ENCODE data around the gene L2HGDH. TPM values are rescaled to one million over a fixed set of nuclear protein-coding genes. Genes with fewer than 3 reads are reported as not detected.

The L2HGDH gene
- total RNA-seq, result 1 to 10 TPM; 4.6 to 5.5 TPM
- 1 to 10 TPM; 5.9 to 6.5 (median 6.4) TPM for polyA plus RNA-seq (ENCODE audit: insufficient read length in 6 of 6)
- long read RNA-seq, donor 1, full-length matches to known transcripts, result 1 of 1 reads
- long read RNA-seq, donor 1, partial matches to known transcripts, result 0 of 1 reads
- long read RNA-seq, donor 1, other reads (novel, unspliced or antisense), result 0 of 1 reads
- long read RNA-seq, donor 2, partial matches to known transcripts, result 25 of 38 reads
- long read RNA-seq, donor 2, other reads (novel, unspliced or antisense), result 13 of 38 reads
- long read RNA-seq, donor 3, partial matches to known transcripts, result 0 of 2 reads
- long read RNA-seq, donor 3, other reads (novel, unspliced or antisense), result 0 of 2 reads
- long read RNA-seq, donor 4, full-length matches to known transcripts, result 1 of 3 reads
- long read RNA-seq, donor 4, partial matches to known transcripts, result 0 of 3 reads
- long read RNA-seq, donor 4, other reads (novel, unspliced or antisense), result 2 of 3 reads
- long read RNA-seq, donor 5, result 0 reads
- long read RNA-seq, donor 6, result 0 reads
- long read RNA-seq, donor 7, result 0 reads
- long read RNA-seq, donor 8, partial matches to known transcripts, result 7 of 16 reads
- long read RNA-seq, donor 8, other reads (novel, unspliced or antisense), result 8 of 16 reads
- long read RNA-seq, donor 9, result 0 reads
- long read RNA-seq, donor 10, full-length matches to known transcripts, result 1 of 5 reads
- long read RNA-seq, donor 10, partial matches to known transcripts, result 1 of 5 reads
- long read RNA-seq, donor 10, other reads (novel, unspliced or antisense), result 3 of 5 reads
- long read RNA-seq, donor 11, full-length matches to known transcripts, result 2 of 2 reads
- long read RNA-seq, donor 11, partial matches to known transcripts, result 0 of 2 reads
- long read RNA-seq, donor 11, other reads (novel, unspliced or antisense), result 0 of 2 reads
- long read RNA-seq, donor 12, result 0 reads

DNA sequence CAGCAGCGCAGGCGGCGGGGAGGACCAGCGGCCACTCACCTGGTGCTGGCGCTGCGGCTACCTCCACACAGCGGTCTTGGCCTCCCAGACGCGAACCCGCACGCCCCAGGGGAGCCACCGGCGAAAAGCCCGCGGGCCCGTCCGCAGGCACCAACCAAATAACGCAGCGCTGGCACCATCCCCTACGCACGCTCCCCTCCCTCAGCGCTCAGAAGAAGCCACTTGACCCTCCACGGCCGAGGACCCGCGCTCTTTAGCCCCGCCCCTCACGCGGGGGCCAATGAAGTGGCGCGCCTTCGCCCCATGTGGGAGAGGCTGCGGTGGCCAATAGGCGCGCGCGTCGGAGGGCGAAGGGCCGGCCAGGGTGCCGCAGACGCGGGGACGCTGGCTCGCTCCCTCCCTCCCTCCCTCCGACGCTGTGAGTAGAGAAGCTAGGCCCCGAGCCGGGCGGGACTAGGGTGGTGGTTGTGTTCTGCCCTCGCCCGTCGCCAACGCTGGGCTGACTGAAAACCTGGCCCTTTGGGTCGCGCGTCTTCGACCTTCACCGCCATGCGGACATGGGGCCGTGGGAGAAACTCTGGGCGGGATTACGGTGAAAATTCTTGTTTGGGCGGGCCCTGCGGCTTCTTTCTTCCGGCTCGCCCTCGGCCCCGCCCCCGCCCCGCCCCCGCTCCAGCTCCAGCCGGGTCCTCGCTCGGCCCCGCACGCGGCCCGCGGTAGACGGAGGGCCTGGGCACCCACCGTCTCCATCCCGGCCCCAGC lies at the start of gene L2HGDH, which contains the start of gene DMAC2L:
Gene L2HGDH (minus strand): TSS at position 258 of the 762 bp plus-strand sequence. CDS start 79 bp downstream, at position 179.
Gene DMAC2L (plus strand): TSS at position 353 of the 762 bp plus-strand sequence. CDS start 9,164 bp downstream, outside the sequence.
- TF ChIP-seq, protein P1, sequence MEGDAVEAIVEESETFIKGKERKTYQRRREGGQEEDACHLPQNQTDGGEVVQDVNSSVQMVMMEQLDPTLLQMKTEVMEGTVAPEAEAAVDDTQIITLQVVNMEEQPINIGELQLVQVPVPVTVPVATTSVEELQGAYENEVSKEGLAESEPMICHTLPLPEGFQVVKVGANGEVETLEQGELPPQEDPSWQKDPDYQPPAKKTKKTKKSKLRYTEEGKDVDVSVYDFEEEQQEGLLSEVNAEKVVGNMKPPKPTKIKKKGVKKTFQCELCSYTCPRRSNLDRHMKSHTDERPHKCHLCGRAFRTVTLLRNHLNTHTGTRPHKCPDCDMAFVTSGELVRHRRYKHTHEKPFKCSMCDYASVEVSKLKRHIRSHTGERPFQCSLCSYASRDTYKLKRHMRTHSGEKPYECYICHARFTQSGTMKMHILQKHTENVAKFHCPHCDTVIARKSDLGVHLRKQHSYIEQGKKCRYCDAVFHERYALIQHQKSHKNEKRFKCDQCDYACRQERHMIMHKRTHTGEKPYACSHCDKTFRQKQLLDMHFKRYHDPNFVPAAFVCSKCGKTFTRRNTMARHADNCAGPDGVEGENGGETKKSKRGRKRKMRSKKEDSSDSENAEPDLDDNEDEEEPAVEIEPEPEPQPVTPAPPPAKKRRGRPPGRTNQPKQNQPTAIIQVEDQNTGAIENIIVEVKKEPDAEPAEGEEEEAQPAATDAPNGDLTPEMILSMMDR (IDR thresholded peaks at IDR 0.05), result peak in 1 of 2 donors; percentile 6
- Histone ChIP-seq H3K27ac (peak within 1 kb of the TSS; percentile 89 to 92), H3K36me3 (no peaks in the 10 kb centered on the region), H3K27me3 (no peaks in the 10 kb centered on the region), H3K4me1 (peaks cover 7 to 19% of the 10 kb centered on the region in 2 donors), H3K9me3 (no peaks in the 10 kb centered on the region), H3K4me3 (peak within 1 kb of the TSS; percentile 69 to 89)
- peak; percentile 98 for ATAC-seq
- intact Hi-C loops (cut with DNase I), result loop anchor here in 1 of 2 donors (10.0 kb wide), 1 partner anchor 223 kb away; the partner anchor contains the start of gene MAP4K5
- peak; percentile 93 to 96 (median 94) for DNase-seq

DNA sequence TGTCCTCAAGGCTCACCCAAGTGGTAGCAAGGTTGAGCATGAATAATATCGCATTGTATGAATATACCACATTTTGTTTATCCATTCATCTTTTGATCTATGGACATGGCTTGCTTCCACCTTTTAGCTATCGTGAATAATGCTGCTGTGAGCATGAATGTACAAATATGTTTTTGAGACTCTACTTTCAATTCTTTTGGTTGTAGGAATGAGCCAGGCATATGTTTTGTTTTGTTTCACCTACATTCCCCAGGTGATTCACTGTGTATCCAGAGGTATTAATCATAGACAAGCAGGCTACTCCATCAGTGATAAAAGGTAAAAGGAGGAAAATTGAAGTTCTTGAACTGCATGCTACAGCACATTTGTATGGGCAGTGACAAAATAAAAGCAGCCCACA lies 48.8 kb upstream of the L2HGDH start:
- Histone ChIP-seq H3K27me3 (no peaks in the 10 kb centered on the region), H3K9me3 (no peaks in the 10 kb centered on the region), H3K27ac (no peak overlapping the region), H3K4me3 (no peak overlapping the region), H3K4me1 (peaks cover 11 to 31% of the 10 kb centered on the region in 2 donors), H3K36me3 (peaks cover 0 to 13% of the 10 kb centered on the region in 2 donors)
- intact Hi-C loops (cut with DNase I), result no loop called here
- no peak for ATAC-seq
- TF ChIP-seq, protein P1 (IDR thresholded peaks at IDR 0.05), result no peak
- DNase-seq, result no peak

DNA sequence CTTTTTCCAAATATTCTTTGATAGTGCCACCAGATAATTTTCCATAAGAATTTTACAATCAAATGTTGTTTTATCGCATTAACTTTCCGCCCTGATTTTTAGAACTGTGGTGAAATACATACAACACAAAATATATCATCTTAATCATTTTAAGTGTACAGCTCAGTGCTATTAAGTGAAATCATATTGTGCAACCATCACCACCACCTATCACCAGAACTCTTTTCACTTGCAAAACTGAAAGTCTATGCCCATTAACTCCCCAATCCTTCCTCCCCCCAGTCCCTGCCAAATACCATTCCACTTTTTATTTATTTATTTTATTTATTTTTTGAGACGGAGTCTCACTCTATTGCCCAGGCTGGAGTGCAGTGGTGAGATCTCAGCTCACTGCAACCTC lies 48.1 kb upstream of the L2HGDH start:
- DNase-seq (no peak), ATAC-seq (no peak)
- H3K27me3 ChIP-seq, result no peaks in the 10 kb centered on the region
- H3K27ac ChIP-seq, result no peak overlapping the region
- intact Hi-C loops (cut with DNase I), result no loop called here
- H3K4me1 ChIP-seq, result peaks cover 11 to 23% of the 10 kb centered on the region in 2 donors
- peaks cover 0 to 13% of the 10 kb centered on the region in 2 donors for H3K36me3 ChIP-seq
- no peaks in the 10 kb centered on the region for H3K9me3 ChIP-seq
- TF ChIP-seq, protein P1 (IDR thresholded peaks at IDR 0.05), result no peak
- no peak overlapping the region for H3K4me3 ChIP-seq

DNA sequence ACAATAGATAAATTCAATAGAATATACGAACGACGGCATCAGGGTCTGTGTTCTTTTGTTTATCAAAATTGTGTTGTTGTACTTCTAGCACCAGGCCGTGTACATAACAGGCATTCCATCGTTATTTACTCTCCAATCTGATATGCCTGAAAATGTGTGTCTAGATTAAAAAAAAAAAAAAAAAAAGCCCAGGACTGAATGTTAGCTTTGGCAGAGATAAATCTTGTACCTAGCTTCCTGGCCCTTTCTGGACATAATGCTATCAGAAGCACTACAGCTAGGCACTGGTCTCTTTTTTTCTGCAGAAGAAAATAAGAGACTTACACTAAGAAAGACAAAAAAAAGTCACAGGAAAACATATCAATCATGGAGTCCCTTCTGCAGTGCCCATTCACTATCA lies 47.6 kb upstream of the L2HGDH start:
- intact Hi-C loops (cut with DNase I), result no loop called here
- ATAC-seq, result no peak
- no peaks in the 10 kb centered on the region for H3K27me3 ChIP-seq
- H3K9me3 ChIP-seq, result no peaks in the 10 kb centered on the region
- H3K4me1 ChIP-seq, result peaks cover 11 to 18% of the 10 kb centered on the region in 2 donors
- DNase-seq, result no peak
- no peak overlapping the region for H3K27ac ChIP-seq
- TF ChIP-seq, protein P1 (IDR thresholded peaks at IDR 0.05), result no peak
- H3K36me3 ChIP-seq, result peaks cover 0 to 13% of the 10 kb centered on the region in 2 donors
- no peak overlapping the region for H3K4me3 ChIP-seq
